SK-N-SH (cell line): Measurements from ENCODE around the gene ANKRD49. TPM values are rescaled to one million over a fixed set of nuclear protein-coding genes. Genes with fewer than 3 reads are reported as not detected.

ENCODE experiments used
- CTCF ChIA-PET: fragments of 300-600, 350-600 bp; formaldehyde crosslinking; extraction: SDS; loops from one replicate; lab custom pipeline; 2021; lab: Yijun Ruan, JAX
- POLR2A ChIA-PET: fragments of 350-600 bp; sonication (Branson Sonifier 250); formaldehyde crosslinking; extraction: SDS; loops from one replicate; lab custom pipeline; 2020; ENCODE audit warnings: antibody characterized with exemption, inconsistent platforms; lab: Yijun Ruan, JAX
- DNase-seq: peaks from one replicate; pipeline ENCODE4 v3.0.0; 2012
- H2AFZ ChIP-seq: fragments of 200-600 bp; sonication (generic); 2 replicates; pipeline ENCODE4 v1.8.1; 2016; ENCODE audit warnings: antibody characterized with exemption, mild to moderate bottlenecking, low read depth
- H3F3A ChIP-seq: fragments of 200-600 bp; sonication (generic); replicated peaks from 2 replicates; pipeline ENCODE3; 2016; ENCODE audit warnings: antibody characterized with exemption, mild to moderate bottlenecking; ENCODE audit not compliant: insufficient read depth
- H3K27ac ChIP-seq, 2 experiments: fragments of 200-500 bp in 1 of 2; fragments of 200-600 bp in 1 of 2; sonication (Bioruptor generic) in 1 of 2; sonication (generic), shearing (Covaris generic) in 1 of 2; 2 replicates each; pipeline versions ENCODE4 v1.5.1 to v1.6.1; 2014 to 2016; ENCODE audit warnings: low read depth in 2 of 2, inconsistent platforms in 1 of 2, low read length in 1 of 2, mild to moderate bottlenecking in 1 of 2, mixed read lengths in 1 of 2
- H3K27me3 ChIP-seq: fragments of 200-600 bp; sonication (generic), shearing (Covaris generic); 2 replicates; pipeline ENCODE4 v1.6.1; 2016; ENCODE audit warnings: mixed run types; ENCODE audit not compliant: insufficient read depth
- H3K36me3 ChIP-seq, 2 experiments: fragments of 200-500 bp in 1 of 2; fragments of 200-600 bp in 1 of 2; sonication (Bioruptor generic) in 1 of 2; sonication (generic) in 1 of 2; replicated peaks in 1 of 2; 2 replicates each; pipeline versions ENCODE3 to v1.5.1; 2014 to 2016; ENCODE audit warnings: low read length in 1 of 2, mild to moderate bottlenecking in 1 of 2; ENCODE audit not compliant: insufficient read depth in 2 of 2, control insufficient read depth in 1 of 2
- H3K4me1 ChIP-seq, 2 experiments: fragments of 200-500 bp in 1 of 2; fragments of 200-600 bp in 1 of 2; sonication (Bioruptor generic) in 1 of 2; sonication (generic), shearing (Covaris generic) in 1 of 2; 2 replicates each; pipeline versions ENCODE4 v1.5.1 to v1.6.1; 2014 to 2016; ENCODE audit warnings: low read depth in 1 of 2, low read length in 1 of 2, mixed run types in 1 of 2; ENCODE audit not compliant: insufficient read depth in 2 of 2, control insufficient read depth in 1 of 2
- H3K4me2 ChIP-seq: fragments of 200-600 bp; sonication (generic), shearing (Covaris generic); 2 replicates; pipeline ENCODE4 v1.6.1; 2017; ENCODE audit warnings: mixed run types
- H3K4me3 ChIP-seq, 2 experiments: fragments of 200-500 bp in 1 of 2; fragments of 200-600 bp in 1 of 2; sonication (Bioruptor generic) in 1 of 2; sonication (generic), shearing (Covaris generic) in 1 of 2; 2 replicates each; pipeline versions ENCODE4 v1.5.1 to v1.8.1; 2014 to 2016; ENCODE audit warnings: low read depth in 2 of 2, inconsistent platforms in 1 of 2, low read length in 1 of 2, mild to moderate bottlenecking in 1 of 2, mixed read lengths in 1 of 2, moderate library complexity in 1 of 2
- H3K79me2 ChIP-seq: fragments of 200-600 bp; sonication (generic); 2 replicates; pipeline ENCODE4 v1.8.1; 2017; ENCODE audit warnings: mild to moderate bottlenecking; ENCODE audit not compliant: insufficient read depth
- H3K9ac ChIP-seq: fragments of 200-600 bp; sonication (generic); 2 replicates; pipeline ENCODE4 v1.6.1; 2017; ENCODE audit warnings: mixed run types
- H3K9me2 ChIP-seq: fragments of 200-600 bp; sonication (generic); 2 replicates; pipeline ENCODE4 v1.6.1; 2017; ENCODE audit warnings: mixed run types
- H3K9me3 ChIP-seq: fragments of 200-600 bp; sonication (generic); 2 replicates; pipeline ENCODE4 v1.6.1; 2017; ENCODE audit warnings: mixed run types, mild to moderate bottlenecking, moderate library complexity
- H4K20me1 ChIP-seq: fragments of 200-600 bp; sonication (generic); 2 replicates; pipeline ENCODE4 v1.6.1; 2017; ENCODE audit warnings: mild to moderate bottlenecking, mixed run types; ENCODE audit not compliant: insufficient read depth
- EZH2phosphoT487 ChIP-seq: fragments of 200-600 bp; sonication (generic); IDR thresholded peaks from 2 replicates; pipeline ENCODE4 v1.6.1; 2017; ENCODE audit warnings: low read depth, mixed run types, mild to moderate bottlenecking, antibody characterized with exemption, moderate library complexity, borderline replicate concordance
- FOSL2 ChIP-seq: IDR thresholded peaks from 2 replicates; pipeline ENCODE4 v1.4.0; 2012; ENCODE audit warnings: low read depth, mild to moderate bottlenecking, moderate library complexity, borderline replicate concordance
- JUND ChIP-seq: IDR thresholded peaks from 2 replicates; pipeline ENCODE4 v1.4.0; 2012
- MEF2A ChIP-seq: IDR thresholded peaks from 2 replicates; pipeline ENCODE4 v1.4.0; 2012; ENCODE audit warnings: low read depth, borderline replicate concordance
- MXI1 ChIP-seq: IDR thresholded peaks from 2 replicates; pipeline ENCODE4 v1.6.1; 2012; ENCODE audit warnings: mild to moderate bottlenecking, low read depth, low read length, improper control_type of control experiment
- NFIC ChIP-seq: IDR thresholded peaks from 2 replicates; pipeline ENCODE4 v1.4.0; 2012; ENCODE audit warnings: borderline replicate concordance
- POLR2AphosphoS5 ChIP-seq: IDR thresholded peaks from 2 replicates; pipeline ENCODE4 v1.6.1; 2012; ENCODE audit warnings: low read depth, low read length
- RCOR1 ChIP-seq: fragments of 150-350 bp; IDR thresholded peaks from 2 replicates; pipeline ENCODE4 v1.6.1; 2017; ENCODE audit warnings: antibody characterized with exemption, low read length
- RFX5 ChIP-seq: IDR thresholded peaks from 2 replicates; pipeline ENCODE4 v1.6.1; 2012; ENCODE audit warnings: mild to moderate bottlenecking, improper control_type of control experiment, low read length
- SIN3A ChIP-seq: IDR thresholded peaks from 2 replicates; pipeline ENCODE4 v1.6.1; 2012; ENCODE audit warnings: low read depth, mild to moderate bottlenecking, low read length, moderate library complexity, borderline replicate concordance
- TAF1 ChIP-seq: IDR thresholded peaks from 2 replicates; pipeline ENCODE4 v1.6.1; 2012; ENCODE audit warnings: low read depth, mild to moderate bottlenecking, low read length, moderate library complexity, borderline replicate concordance
- TCF12 ChIP-seq: IDR thresholded peaks from 2 replicates; pipeline ENCODE4 v1.4.0; 2012
- TEAD4 ChIP-seq: IDR thresholded peaks from 2 replicates; pipeline ENCODE4 v1.4.0; 2012; ENCODE audit warnings: mild to moderate bottlenecking, borderline replicate concordance; ENCODE audit not compliant: insufficient read depth
- YY1 ChIP-seq: IDR thresholded peaks from 2 replicates; pipeline ENCODE4 v1.4.0; 2012; ENCODE audit warnings: low read depth, mild to moderate bottlenecking
- WGBS: methylation state at CpG from one replicate; pipeline ENCODE4 v1.1.6; 2017; ENCODE audit warnings: low lambda C conversion rate; 5-methylcytosine and 5-hydroxymethylcytosine counted together
- polyA plus RNA-seq, 3 experiments: library from polyadenylated mRNA; depleted of rRNA; stranded (reverse); fragments of >200 nt; gene quantifications; 2 replicates each; pipeline ENCODE4 v1.2.3, GENCODE V29; 2012
- TF ChIP-seq, protein P1 (sequence below): fragments of 150-350 bp; IDR thresholded peaks from 2 replicates; pipeline ENCODE4 v1.6.1; 2017; ENCODE audit warnings: antibody characterized with exemption, low read length, low read depth, borderline replicate concordance
- TF ChIP-seq, protein P2 (sequence below): IDR thresholded peaks from 2 replicates; pipeline ENCODE4 v1.4.0; 2012; ENCODE audit warnings: low read depth, borderline replicate concordance
- TF ChIP-seq, protein P3 (sequence below): IDR thresholded peaks from 2 replicates; pipeline ENCODE4 v1.6.1; 2012; ENCODE audit warnings: mild to moderate bottlenecking, low read depth, low read length, moderate library complexity
- TF ChIP-seq, protein P4 (sequence below): IDR thresholded peaks from 2 replicates; pipeline ENCODE4 v1.4.0; 2012; ENCODE audit warnings: low read depth, borderline replicate concordance
- TF ChIP-seq, protein P5 (sequence below): IDR thresholded peaks from 2 replicates; pipeline ENCODE4; 2012

Gene ANKRD49
- polyA plus RNA-seq, 1 of the 3 experiments (the other 2 are of a cell fraction), result 4.9 TPM

DNA sequence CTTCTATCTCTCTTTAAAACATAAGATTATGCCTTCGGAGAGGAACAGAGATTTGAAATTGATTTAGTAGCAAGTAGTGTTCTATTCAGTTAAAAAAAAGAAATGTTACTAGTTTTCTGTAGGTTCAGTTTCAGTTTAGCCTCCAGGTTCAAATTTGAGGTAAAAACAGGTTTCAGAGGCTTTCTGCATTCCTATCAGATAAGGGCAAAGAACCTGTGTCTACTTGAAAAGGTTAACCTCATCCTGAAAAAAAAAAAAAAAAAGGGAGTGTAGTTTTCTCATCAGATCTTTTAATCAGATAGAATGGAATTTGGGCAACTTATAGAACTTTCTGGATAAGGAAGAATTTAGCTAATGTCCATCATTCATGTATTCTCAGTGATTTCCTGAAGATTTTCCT lies 30.6 kb downstream of the ANKRD49 start:
- WGBS, result 52% methylated on average over 1 of the region's 1 CpG
- Histone ChIP-seq H3K79me2 (no peaks in the 10 kb centered on the region), H3K36me3 (no peaks in the 10 kb centered on the region)

More for the DNA sequence above, 30.6 kb downstream of the ANKRD49 start:
- TF ChIP-seq, protein P1, sequence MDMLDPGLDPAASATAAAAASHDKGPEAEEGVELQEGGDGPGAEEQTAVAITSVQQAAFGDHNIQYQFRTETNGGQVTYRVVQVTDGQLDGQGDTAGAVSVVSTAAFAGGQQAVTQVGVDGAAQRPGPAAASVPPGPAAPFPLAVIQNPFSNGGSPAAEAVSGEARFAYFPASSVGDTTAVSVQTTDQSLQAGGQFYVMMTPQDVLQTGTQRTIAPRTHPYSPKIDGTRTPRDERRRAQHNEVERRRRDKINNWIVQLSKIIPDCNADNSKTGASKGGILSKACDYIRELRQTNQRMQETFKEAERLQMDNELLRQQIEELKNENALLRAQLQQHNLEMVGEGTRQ, result no peak
- TF ChIP-seq MXI1, result no peak
- TF ChIP-seq, protein P2, sequence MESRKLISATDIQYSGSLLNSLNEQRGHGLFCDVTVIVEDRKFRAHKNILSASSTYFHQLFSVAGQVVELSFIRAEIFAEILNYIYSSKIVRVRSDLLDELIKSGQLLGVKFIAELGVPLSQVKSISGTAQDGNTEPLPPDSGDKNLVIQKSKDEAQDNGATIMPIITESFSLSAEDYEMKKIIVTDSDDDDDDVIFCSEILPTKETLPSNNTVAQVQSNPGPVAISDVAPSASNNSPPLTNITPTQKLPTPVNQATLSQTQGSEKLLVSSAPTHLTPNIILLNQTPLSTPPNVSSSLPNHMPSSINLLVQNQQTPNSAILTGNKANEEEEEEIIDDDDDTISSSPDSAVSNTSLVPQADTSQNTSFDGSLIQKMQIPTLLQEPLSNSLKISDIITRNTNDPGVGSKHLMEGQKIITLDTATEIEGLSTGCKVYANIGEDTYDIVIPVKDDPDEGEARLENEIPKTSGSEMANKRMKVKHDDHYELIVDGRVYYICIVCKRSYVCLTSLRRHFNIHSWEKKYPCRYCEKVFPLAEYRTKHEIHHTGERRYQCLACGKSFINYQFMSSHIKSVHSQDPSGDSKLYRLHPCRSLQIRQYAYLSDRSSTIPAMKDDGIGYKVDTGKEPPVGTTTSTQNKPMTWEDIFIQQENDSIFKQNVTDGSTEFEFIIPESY, result no peak
- TF ChIP-seq TCF12, result no peak
- TF ChIP-seq RCOR1, result no peak
- no peak for TF ChIP-seq SIN3A
- TF ChIP-seq, protein P3, sequence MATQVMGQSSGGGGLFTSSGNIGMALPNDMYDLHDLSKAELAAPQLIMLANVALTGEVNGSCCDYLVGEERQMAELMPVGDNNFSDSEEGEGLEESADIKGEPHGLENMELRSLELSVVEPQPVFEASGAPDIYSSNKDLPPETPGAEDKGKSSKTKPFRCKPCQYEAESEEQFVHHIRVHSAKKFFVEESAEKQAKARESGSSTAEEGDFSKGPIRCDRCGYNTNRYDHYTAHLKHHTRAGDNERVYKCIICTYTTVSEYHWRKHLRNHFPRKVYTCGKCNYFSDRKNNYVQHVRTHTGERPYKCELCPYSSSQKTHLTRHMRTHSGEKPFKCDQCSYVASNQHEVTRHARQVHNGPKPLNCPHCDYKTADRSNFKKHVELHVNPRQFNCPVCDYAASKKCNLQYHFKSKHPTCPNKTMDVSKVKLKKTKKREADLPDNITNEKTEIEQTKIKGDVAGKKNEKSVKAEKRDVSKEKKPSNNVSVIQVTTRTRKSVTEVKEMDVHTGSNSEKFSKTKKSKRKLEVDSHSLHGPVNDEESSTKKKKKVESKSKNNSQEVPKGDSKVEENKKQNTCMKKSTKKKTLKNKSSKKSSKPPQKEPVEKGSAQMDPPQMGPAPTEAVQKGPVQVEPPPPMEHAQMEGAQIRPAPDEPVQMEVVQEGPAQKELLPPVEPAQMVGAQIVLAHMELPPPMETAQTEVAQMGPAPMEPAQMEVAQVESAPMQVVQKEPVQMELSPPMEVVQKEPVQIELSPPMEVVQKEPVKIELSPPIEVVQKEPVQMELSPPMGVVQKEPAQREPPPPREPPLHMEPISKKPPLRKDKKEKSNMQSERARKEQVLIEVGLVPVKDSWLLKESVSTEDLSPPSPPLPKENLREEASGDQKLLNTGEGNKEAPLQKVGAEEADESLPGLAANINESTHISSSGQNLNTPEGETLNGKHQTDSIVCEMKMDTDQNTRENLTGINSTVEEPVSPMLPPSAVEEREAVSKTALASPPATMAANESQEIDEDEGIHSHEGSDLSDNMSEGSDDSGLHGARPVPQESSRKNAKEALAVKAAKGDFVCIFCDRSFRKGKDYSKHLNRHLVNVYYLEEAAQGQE, result no peak
- TF ChIP-seq, protein P4, sequence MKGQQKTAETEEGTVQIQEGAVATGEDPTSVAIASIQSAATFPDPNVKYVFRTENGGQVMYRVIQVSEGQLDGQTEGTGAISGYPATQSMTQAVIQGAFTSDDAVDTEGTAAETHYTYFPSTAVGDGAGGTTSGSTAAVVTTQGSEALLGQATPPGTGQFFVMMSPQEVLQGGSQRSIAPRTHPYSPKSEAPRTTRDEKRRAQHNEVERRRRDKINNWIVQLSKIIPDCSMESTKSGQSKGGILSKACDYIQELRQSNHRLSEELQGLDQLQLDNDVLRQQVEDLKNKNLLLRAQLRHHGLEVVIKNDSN, result no peak
- no peak for TF ChIP-seq POLR2AphosphoS5
- TF ChIP-seq RFX5, result no peak
- TF ChIP-seq, protein P5, sequence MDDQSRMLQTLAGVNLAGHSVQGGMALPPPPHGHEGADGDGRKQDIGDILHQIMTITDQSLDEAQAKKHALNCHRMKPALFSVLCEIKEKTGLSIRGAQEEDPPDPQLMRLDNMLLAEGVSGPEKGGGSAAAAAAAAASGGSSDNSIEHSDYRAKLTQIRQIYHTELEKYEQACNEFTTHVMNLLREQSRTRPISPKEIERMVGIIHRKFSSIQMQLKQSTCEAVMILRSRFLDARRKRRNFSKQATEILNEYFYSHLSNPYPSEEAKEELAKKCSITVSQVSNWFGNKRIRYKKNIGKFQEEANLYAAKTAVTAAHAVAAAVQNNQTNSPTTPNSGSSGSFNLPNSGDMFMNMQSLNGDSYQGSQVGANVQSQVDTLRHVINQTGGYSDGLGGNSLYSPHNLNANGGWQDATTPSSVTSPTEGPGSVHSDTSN, result no peak
- no peak for TF ChIP-seq EZH2phosphoT487
- no peak for TF ChIP-seq MEF2A
- no peak for TF ChIP-seq JUND
- TF ChIP-seq TEAD4, result no peak
- TF ChIP-seq TAF1, result no peak
- TF ChIP-seq FOSL2, result no peak
- TF ChIP-seq NFIC, result no peak
- TF ChIP-seq YY1, result no peak
- CTCF ChIA-PET, result interaction anchor here (0.8 to 1.1 kb wide), 2 partner anchors 19 to 624 kb away, joined by 3 to 4 read pairs; no protein-coding TSS in a partner anchor
- H3K9me2 ChIP-seq, result no peaks in the 10 kb centered on the region
- no peak for DNase-seq
- H2AFZ ChIP-seq, result no peak overlapping the region
- no peaks in the 10 kb centered on the region for H3K27me3 ChIP-seq
- no peaks in the 10 kb centered on the region for H3F3A ChIP-seq
- peaks cover 0 to 10% of the 10 kb centered on the region in 2 experiments; a peak in 2 of 4 replicates for H3K4me1 ChIP-seq
- no peaks in the 10 kb centered on the region for H4K20me1 ChIP-seq
- H3K27ac ChIP-seq, result no peak overlapping the region
- no peaks in the 10 kb centered on the region for H3K9me3 ChIP-seq
- no peak overlapping the region for H3K4me3 ChIP-seq
- POLR2A ChIA-PET, result no interaction called here
- no peak overlapping the region for H3K4me2 ChIP-seq
- no peak overlapping the region for H3K9ac ChIP-seq
